Measurements from ENCODE around the gene PGAM1.
A peak's percentile ranks its signal among the peaks of the same experiment; 100 is the strongest.

PGAM1 gene

DNA sequence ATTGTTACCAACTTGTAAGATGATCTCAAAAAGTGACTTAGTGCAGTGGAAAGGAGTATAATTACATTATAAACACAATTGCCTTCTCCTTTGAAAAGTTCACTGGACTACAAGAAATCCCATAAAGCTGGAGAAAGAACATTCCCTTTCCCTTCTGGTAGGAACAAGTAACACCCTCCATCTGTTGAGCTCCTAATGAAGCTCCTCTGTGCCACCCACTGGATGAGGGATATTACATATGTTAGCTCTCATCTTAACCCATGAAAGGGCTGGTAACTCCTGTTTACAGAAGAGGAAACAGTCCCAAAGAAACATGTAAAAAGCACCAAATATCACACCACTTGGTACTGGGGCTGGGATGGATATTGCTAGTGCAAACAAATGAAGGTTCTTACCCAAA lies 8.1 kb downstream of the PGAM1 start:
- Histone ChIP-seq H3K27ac (ENCODE audit: poor library complexity, severe bottlenecking) (no peak overlapping the region), H3K4me3 (ENCODE audit: severe bottlenecking) (no peak overlapping the region), H3K36me3 (ENCODE audit: low read depth) (peaks cover 89% of the 10 kb centered on the region), H3K27me3 (ENCODE audit: insufficient read depth, poor library complexity, severe bottlenecking) (no peaks in the 10 kb centered on the region), H3K4me1 (ENCODE audit: insufficient read depth, poor library complexity, severe bottlenecking) (no peaks in the 10 kb centered on the region), H3K9me3 (ENCODE audit: severe bottlenecking) (no peaks in the 10 kb centered on the region)
- no peak for DNase-seq (ENCODE audit: low spot score)
- TF ChIP-seq, protein P1, sequence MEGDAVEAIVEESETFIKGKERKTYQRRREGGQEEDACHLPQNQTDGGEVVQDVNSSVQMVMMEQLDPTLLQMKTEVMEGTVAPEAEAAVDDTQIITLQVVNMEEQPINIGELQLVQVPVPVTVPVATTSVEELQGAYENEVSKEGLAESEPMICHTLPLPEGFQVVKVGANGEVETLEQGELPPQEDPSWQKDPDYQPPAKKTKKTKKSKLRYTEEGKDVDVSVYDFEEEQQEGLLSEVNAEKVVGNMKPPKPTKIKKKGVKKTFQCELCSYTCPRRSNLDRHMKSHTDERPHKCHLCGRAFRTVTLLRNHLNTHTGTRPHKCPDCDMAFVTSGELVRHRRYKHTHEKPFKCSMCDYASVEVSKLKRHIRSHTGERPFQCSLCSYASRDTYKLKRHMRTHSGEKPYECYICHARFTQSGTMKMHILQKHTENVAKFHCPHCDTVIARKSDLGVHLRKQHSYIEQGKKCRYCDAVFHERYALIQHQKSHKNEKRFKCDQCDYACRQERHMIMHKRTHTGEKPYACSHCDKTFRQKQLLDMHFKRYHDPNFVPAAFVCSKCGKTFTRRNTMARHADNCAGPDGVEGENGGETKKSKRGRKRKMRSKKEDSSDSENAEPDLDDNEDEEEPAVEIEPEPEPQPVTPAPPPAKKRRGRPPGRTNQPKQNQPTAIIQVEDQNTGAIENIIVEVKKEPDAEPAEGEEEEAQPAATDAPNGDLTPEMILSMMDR (IDR thresholded peaks at IDR 0.05; ENCODE audit: poor library complexity, severe bottlenecking), result peak; percentile 5
- peak; percentile 65 for ATAC-seq (ENCODE audit: low read depth)

DNA sequence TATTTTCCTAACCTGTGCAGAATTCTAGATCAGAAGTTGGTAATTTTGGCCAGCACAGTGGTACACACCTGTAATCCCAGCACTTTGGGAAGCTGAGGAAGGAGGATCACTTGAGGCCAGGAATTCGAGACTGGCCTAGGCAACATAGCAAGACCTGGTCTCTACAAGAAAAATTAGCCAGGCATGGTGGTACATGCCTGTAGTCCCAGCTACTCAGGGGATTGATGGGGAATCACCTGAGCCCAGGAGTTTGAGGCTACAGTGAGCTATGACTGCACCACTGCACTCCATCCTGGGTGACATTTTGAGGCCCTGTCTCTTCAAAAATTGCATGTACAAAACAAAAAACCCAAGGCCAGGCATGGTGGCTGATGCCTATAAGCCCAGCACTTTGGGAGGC lies 8.6 kb downstream of the PGAM1 start:
- ATAC-seq (ENCODE audit: low read depth), result peak; percentile 27; the same call in 2 of the 3 replicates
- TF ChIP-seq, protein P1 (IDR thresholded peaks at IDR 0.05; ENCODE audit: poor library complexity, severe bottlenecking), result no peak
- peaks cover 89% of the 10 kb centered on the region for H3K36me3 ChIP-seq (ENCODE audit: low read depth)
- H3K9me3 ChIP-seq (ENCODE audit: severe bottlenecking), result no peaks in the 10 kb centered on the region
- no peaks in the 10 kb centered on the region for H3K27me3 ChIP-seq (ENCODE audit: insufficient read depth, poor library complexity, severe bottlenecking)
- no peak overlapping the region for H3K4me3 ChIP-seq (ENCODE audit: severe bottlenecking)
- H3K27ac ChIP-seq (ENCODE audit: poor library complexity, severe bottlenecking), result no peak overlapping the region
- H3K4me1 ChIP-seq (ENCODE audit: insufficient read depth, poor library complexity, severe bottlenecking), result no peaks in the 10 kb centered on the region
- DNase-seq (ENCODE audit: low spot score), result no peak

DNA sequence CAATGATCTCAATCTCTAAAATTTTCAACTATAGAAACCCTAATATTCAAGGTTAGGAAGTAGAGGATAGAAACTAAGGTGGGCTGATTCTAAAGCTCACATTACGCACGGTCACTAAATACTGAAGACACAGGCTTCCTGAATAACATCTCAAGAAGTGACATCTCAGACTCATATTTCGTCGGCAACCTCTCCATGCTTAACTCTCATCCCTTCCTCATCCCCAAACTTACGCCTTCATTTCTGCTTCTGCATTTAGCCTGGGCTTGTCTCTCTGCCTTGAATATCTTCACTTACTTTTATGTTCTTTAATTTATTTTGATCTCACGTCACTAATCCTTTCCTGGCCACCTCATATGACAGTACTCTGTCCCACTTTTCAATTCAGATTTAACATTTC lies 9.2 kb downstream of the PGAM1 start:
- H3K4me1 ChIP-seq (ENCODE audit: insufficient read depth, poor library complexity, severe bottlenecking), result no peaks in the 10 kb centered on the region
- no peaks in the 10 kb centered on the region for H3K9me3 ChIP-seq (ENCODE audit: severe bottlenecking)
- DNase-seq (ENCODE audit: low spot score), result no peak
- H3K36me3 ChIP-seq (ENCODE audit: low read depth), result peaks cover 87% of the 10 kb centered on the region
- no peak overlapping the region for H3K27ac ChIP-seq (ENCODE audit: poor library complexity, severe bottlenecking)
- no peak for ATAC-seq (ENCODE audit: low read depth)
- TF ChIP-seq, protein P1 (IDR thresholded peaks at IDR 0.05; ENCODE audit: poor library complexity, severe bottlenecking), result no peak
- H3K4me3 ChIP-seq (ENCODE audit: severe bottlenecking), result no peak overlapping the region
- no peaks in the 10 kb centered on the region for H3K27me3 ChIP-seq (ENCODE audit: insufficient read depth, poor library complexity, severe bottlenecking)

DNA sequence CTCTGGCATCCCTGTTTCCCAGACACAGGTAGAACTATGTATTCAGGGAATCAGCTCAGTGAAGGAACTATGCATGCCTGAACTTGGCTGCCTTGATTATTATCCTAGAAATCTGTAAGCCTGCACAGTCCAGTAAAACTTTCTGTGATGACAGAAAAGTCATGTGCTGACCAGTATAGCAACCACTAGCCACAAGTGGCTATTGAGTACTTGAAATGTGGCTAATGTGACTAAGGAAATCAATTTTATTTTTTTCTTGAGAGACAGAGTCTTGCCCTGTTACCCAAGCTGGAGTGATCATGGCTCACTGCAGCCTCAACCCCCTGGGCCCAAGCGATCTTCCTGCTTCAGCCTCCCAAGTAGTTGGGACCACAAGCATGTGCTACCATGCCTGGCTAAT lies 16.3 kb downstream of the PGAM1 start:
- TF ChIP-seq, protein P1 (IDR thresholded peaks at IDR 0.05; ENCODE audit: poor library complexity, severe bottlenecking), result no peak
- H3K4me1 ChIP-seq (ENCODE audit: insufficient read depth, poor library complexity, severe bottlenecking), result peaks cover 4% of the 10 kb centered on the region
- H3K4me3 ChIP-seq (ENCODE audit: severe bottlenecking), result no peak overlapping the region
- no peak overlapping the region for H3K27ac ChIP-seq (ENCODE audit: poor library complexity, severe bottlenecking)
- DNase-seq (ENCODE audit: low spot score), result no peak
- no peaks in the 10 kb centered on the region for H3K9me3 ChIP-seq (ENCODE audit: severe bottlenecking)
- no peaks in the 10 kb centered on the region for H3K27me3 ChIP-seq (ENCODE audit: insufficient read depth, poor library complexity, severe bottlenecking)
- no peak for ATAC-seq (ENCODE audit: low read depth)
- peaks cover 57% of the 10 kb centered on the region for H3K36me3 ChIP-seq (ENCODE audit: low read depth)

DNA sequence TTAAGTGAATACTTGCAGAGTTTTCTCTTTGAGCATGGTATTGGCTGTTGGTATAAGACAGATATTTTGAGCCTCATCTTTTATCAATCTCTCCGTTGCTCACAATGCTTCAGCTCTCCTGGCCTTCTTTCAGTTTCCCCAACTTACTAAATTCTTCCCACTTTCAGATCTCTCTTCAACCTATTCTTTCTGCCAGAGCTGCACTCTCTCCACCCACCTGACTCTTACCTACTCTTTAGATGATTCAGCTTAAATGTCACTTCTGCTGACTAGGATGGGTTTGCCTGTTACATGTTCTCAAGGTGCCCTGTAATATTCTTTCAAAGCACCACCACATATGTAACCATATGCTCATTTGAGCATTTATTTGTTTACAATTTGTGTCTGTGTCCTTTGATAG lies 18.2 kb downstream of the PGAM1 start:
- Histone ChIP-seq H3K27ac (ENCODE audit: poor library complexity, severe bottlenecking) (no peak overlapping the region), H3K4me3 (ENCODE audit: severe bottlenecking) (no peak overlapping the region), H3K4me1 (ENCODE audit: insufficient read depth, poor library complexity, severe bottlenecking) (peaks cover 8% of the 10 kb centered on the region), H3K9me3 (ENCODE audit: severe bottlenecking) (no peaks in the 10 kb centered on the region), H3K27me3 (ENCODE audit: insufficient read depth, poor library complexity, severe bottlenecking) (no peaks in the 10 kb centered on the region), H3K36me3 (ENCODE audit: low read depth) (peaks cover 46% of the 10 kb centered on the region)
- TF ChIP-seq, protein P1 (IDR thresholded peaks at IDR 0.05; ENCODE audit: poor library complexity, severe bottlenecking), result no peak
- ATAC-seq (ENCODE audit: low read depth) (no peak), DNase-seq (ENCODE audit: low spot score) (no peak)
